Measurements from ENCODE around the gene FABP7.
"Not testable (repeated sequence)": the region's sequence is repeated elsewhere in the genome, so short reads cannot be mapped to it uniquely, and the experiment has no call there.

The FABP7 gene

GRCh38 chr6:122746688-122747087 lies 32.8 kb upstream of the FABP7 start:
- no peak for DNase-seq
- Histone ChIP-seq H2BK15ac (ENCODE audit: low read depth, poor library complexity, severe bottlenecking) (no peak overlapping the region), H3K18ac (ENCODE audit: low read depth in 1 of 2, low read length in 2 of 2) (no peak overlapping the region), H3K4me1 (ENCODE audit: control insufficient read depth, insufficient read depth, low read depth, low read length) (no peaks in the 10 kb centered on the region), H4K8ac (ENCODE audit: low read length) (no peak overlapping the region), H3K36me3 (ENCODE audit: control insufficient read depth in 1 of 2, insufficient read depth in 2 of 2, low read depth in 1 of 2, low read length in 2 of 2) (no peaks in the 10 kb centered on the region), H2BK120ac (ENCODE audit: low read depth, low read length) (no peak overlapping the region), H4K91ac (ENCODE audit: low read length) (no peak overlapping the region), H3K9ac (ENCODE audit: low read length) (no peak overlapping the region), H2AK5ac (ENCODE audit: low read length, severe bottlenecking) (no peak overlapping the region), H3K9me3 (ENCODE audit: control insufficient read depth, low read length) (no peaks in the 10 kb centered on the region), H3K23ac (ENCODE audit: low read length in 2 of 2) (no peak overlapping the region), H2BK5ac (ENCODE audit: low read depth, low read length, poor library complexity, severe bottlenecking) (no peak overlapping the region), H3K4me3 (ENCODE audit: insufficient read depth in 1 of 2, low read depth in 1 of 2, low read length in 2 of 2) (no peak overlapping the region), H3K27ac (ENCODE audit: low read length, poor library complexity, severe bottlenecking) (no peak overlapping the region), H3K27me3 (ENCODE audit: control insufficient read depth in 1 of 2, insufficient read depth in 1 of 2, low read length in 2 of 2) (no peaks in the 10 kb centered on the region), H3K4ac (ENCODE audit: low read depth in 1 of 2, low read length in 2 of 2) (no peak overlapping the region), H2BK12ac (ENCODE audit: low read length in 2 of 2) (no peak overlapping the region), H3K14ac (ENCODE audit: low read length in 2 of 2) (no peak overlapping the region), H3K4me2 (ENCODE audit: low read length, poor library complexity, severe bottlenecking) (no peak overlapping the region), H2AFZ (ENCODE audit: low read depth, low read length) (no peak overlapping the region), H3K79me1 (replicated peaks; ENCODE audit: low read length, poor library complexity, severe bottlenecking) (no peaks in the 10 kb centered on the region)
- 94% methylated on average over 9 of the region's 9 CpGs for WGBS

GRCh38 chr6:122747573-122747972 lies 31.9 kb upstream of the FABP7 start:
- no peak overlapping the region for H3K4ac ChIP-seq (ENCODE audit: low read depth in 1 of 2, low read length in 2 of 2)
- no peaks in the 10 kb centered on the region for H3K27me3 ChIP-seq (ENCODE audit: control insufficient read depth in 1 of 2, insufficient read depth in 1 of 2, low read length in 2 of 2)
- H3K27ac ChIP-seq (ENCODE audit: low read length, poor library complexity, severe bottlenecking): no peak overlapping the region
- H2BK12ac ChIP-seq (ENCODE audit: low read length in 2 of 2): no peak overlapping the region
- H4K8ac ChIP-seq (ENCODE audit: low read length): no peak overlapping the region
- H3K9ac ChIP-seq (ENCODE audit: low read length): no peak overlapping the region
- 96% methylated on average over 10 of the region's 10 CpGs for WGBS
- no peak overlapping the region for H2BK15ac ChIP-seq (ENCODE audit: low read depth, poor library complexity, severe bottlenecking)
- no peaks in the 10 kb centered on the region for H3K4me1 ChIP-seq (ENCODE audit: control insufficient read depth, insufficient read depth, low read depth, low read length)
- no peaks in the 10 kb centered on the region for H3K79me1 ChIP-seq (replicated peaks; ENCODE audit: low read length, poor library complexity, severe bottlenecking)
- no peak overlapping the region for H2BK5ac ChIP-seq (ENCODE audit: low read depth, low read length, poor library complexity, severe bottlenecking)
- no peak overlapping the region for H3K23ac ChIP-seq (ENCODE audit: low read length in 2 of 2)
- H2AK5ac ChIP-seq (ENCODE audit: low read length, severe bottlenecking): no peak overlapping the region
- no peak overlapping the region for H2BK120ac ChIP-seq (ENCODE audit: low read depth, low read length)
- no peaks in the 10 kb centered on the region for H3K9me3 ChIP-seq (ENCODE audit: control insufficient read depth, low read length)
- no peak overlapping the region for H2AFZ ChIP-seq (ENCODE audit: low read depth, low read length)
- no peak overlapping the region for H3K18ac ChIP-seq (ENCODE audit: low read depth in 1 of 2, low read length in 2 of 2)
- no peak overlapping the region for H3K4me3 ChIP-seq (ENCODE audit: insufficient read depth in 1 of 2, low read depth in 1 of 2, low read length in 2 of 2)
- H3K4me2 ChIP-seq (ENCODE audit: low read length, poor library complexity, severe bottlenecking): no peak overlapping the region
- H4K91ac ChIP-seq (ENCODE audit: low read length): no peak overlapping the region
- no peaks in the 10 kb centered on the region for H3K36me3 ChIP-seq (ENCODE audit: control insufficient read depth in 1 of 2, insufficient read depth in 2 of 2, low read depth in 1 of 2, low read length in 2 of 2)
- no peak overlapping the region for H3K14ac ChIP-seq (ENCODE audit: low read length in 2 of 2)
- DNase-seq: no peak

GRCh38 chr6:122748945-122749344 lies 30.6 kb upstream of the FABP7 start:
- H3K79me1 ChIP-seq (replicated peaks; ENCODE audit: low read length, poor library complexity, severe bottlenecking); H3K9ac ChIP-seq (ENCODE audit: low read length); H3K27me3 ChIP-seq (ENCODE audit: control insufficient read depth in 1 of 2, insufficient read depth in 1 of 2, low read length in 2 of 2); H2AK5ac ChIP-seq (ENCODE audit: low read length, severe bottlenecking); H4K8ac ChIP-seq (ENCODE audit: low read length); H3K4me1 ChIP-seq (ENCODE audit: control insufficient read depth, insufficient read depth, low read depth, low read length); H2BK120ac ChIP-seq (ENCODE audit: low read depth, low read length); H3K4me3 ChIP-seq (ENCODE audit: insufficient read depth in 1 of 2, low read depth in 1 of 2, low read length in 2 of 2); H3K4me2 ChIP-seq (ENCODE audit: low read length, poor library complexity, severe bottlenecking); H2AFZ ChIP-seq (ENCODE audit: low read depth, low read length); H3K4ac ChIP-seq (ENCODE audit: low read depth in 1 of 2, low read length in 2 of 2); H3K14ac ChIP-seq (ENCODE audit: low read length in 2 of 2); H3K23ac ChIP-seq (ENCODE audit: low read length in 2 of 2); H2BK5ac ChIP-seq (ENCODE audit: low read depth, low read length, poor library complexity, severe bottlenecking); H3K9me3 ChIP-seq (ENCODE audit: control insufficient read depth, low read length); H2BK15ac ChIP-seq (ENCODE audit: low read depth, poor library complexity, severe bottlenecking); DNase-seq; H2BK12ac ChIP-seq (ENCODE audit: low read length in 2 of 2); H3K27ac ChIP-seq (ENCODE audit: low read length, poor library complexity, severe bottlenecking); H3K36me3 ChIP-seq (ENCODE audit: control insufficient read depth in 1 of 2, insufficient read depth in 2 of 2, low read depth in 1 of 2, low read length in 2 of 2); H4K91ac ChIP-seq (ENCODE audit: low read length); H3K18ac ChIP-seq (ENCODE audit: low read depth in 1 of 2, low read length in 2 of 2): not testable (repeated sequence)
- no CpG with 5 or more reads among the region's 5 CpGs for WGBS

- DNase-seq: peak; percentile 34
- H2BK15ac ChIP-seq (ENCODE audit: low read depth, poor library complexity, severe bottlenecking): no peak overlapping the region
- H3K4ac ChIP-seq (ENCODE audit: low read depth in 1 of 2, low read length in 2 of 2): no peak overlapping the region
- no peak overlapping the region for H3K18ac ChIP-seq (ENCODE audit: low read depth in 1 of 2, low read length in 2 of 2)
- no peak overlapping the region for H3K27ac ChIP-seq (ENCODE audit: low read length, poor library complexity, severe bottlenecking)
- no peak overlapping the region for H4K8ac ChIP-seq (ENCODE audit: low read length)
- no peaks in the 10 kb centered on the region for H3K79me1 ChIP-seq (replicated peaks; ENCODE audit: low read length, poor library complexity, severe bottlenecking)
- no peak overlapping the region for H3K23ac ChIP-seq (ENCODE audit: low read length in 2 of 2)
- H3K9me3 ChIP-seq (ENCODE audit: control insufficient read depth, low read length): no peaks in the 10 kb centered on the region
- no peak overlapping the region for H2AK5ac ChIP-seq (ENCODE audit: low read length, severe bottlenecking)
- no peak overlapping the region for H3K4me3 ChIP-seq (ENCODE audit: insufficient read depth in 1 of 2, low read depth in 1 of 2, low read length in 2 of 2)
- no peak overlapping the region for H4K91ac ChIP-seq (ENCODE audit: low read length)
- 100% methylated on average over 1 of the region's 4 CpGs for WGBS
- no peaks in the 10 kb centered on the region for H3K27me3 ChIP-seq (ENCODE audit: control insufficient read depth in 1 of 2, insufficient read depth in 1 of 2, low read length in 2 of 2)
- no peak overlapping the region for H2AFZ ChIP-seq (ENCODE audit: low read depth, low read length)
- H2BK12ac ChIP-seq (ENCODE audit: low read length in 2 of 2): no peak overlapping the region
- no peaks in the 10 kb centered on the region for H3K36me3 ChIP-seq (ENCODE audit: control insufficient read depth in 1 of 2, insufficient read depth in 2 of 2, low read depth in 1 of 2, low read length in 2 of 2)
- no peak overlapping the region for H3K14ac ChIP-seq (ENCODE audit: low read length in 2 of 2)
- H3K9ac ChIP-seq (ENCODE audit: low read length): no peak overlapping the region
- no peak overlapping the region for H2BK120ac ChIP-seq (ENCODE audit: low read depth, low read length)
- no peaks in the 10 kb centered on the region for H3K4me1 ChIP-seq (ENCODE audit: control insufficient read depth, insufficient read depth, low read depth, low read length)
- H3K4me2 ChIP-seq (ENCODE audit: low read length, poor library complexity, severe bottlenecking): no peak overlapping the region
- H2BK5ac ChIP-seq (ENCODE audit: low read depth, low read length, poor library complexity, severe bottlenecking): no peak overlapping the region
Observed at GRCh38 chr6:122749451-122750050, 30.0 kb upstream of the FABP7 start.
